ENCODE measurements around the gene TAP1. TPM values are rescaled to one million over a fixed set of nuclear protein-coding genes. Genes with fewer than 3 reads are reported as not detected.

The TAP1 gene
- total and polyA plus RNA-seq, 10 of the 15 experiments (the other 5 are each of a cell fraction or from before 2014, with no cell fraction given), result 33.4 to 249 (median 169) TPM

DNA sequence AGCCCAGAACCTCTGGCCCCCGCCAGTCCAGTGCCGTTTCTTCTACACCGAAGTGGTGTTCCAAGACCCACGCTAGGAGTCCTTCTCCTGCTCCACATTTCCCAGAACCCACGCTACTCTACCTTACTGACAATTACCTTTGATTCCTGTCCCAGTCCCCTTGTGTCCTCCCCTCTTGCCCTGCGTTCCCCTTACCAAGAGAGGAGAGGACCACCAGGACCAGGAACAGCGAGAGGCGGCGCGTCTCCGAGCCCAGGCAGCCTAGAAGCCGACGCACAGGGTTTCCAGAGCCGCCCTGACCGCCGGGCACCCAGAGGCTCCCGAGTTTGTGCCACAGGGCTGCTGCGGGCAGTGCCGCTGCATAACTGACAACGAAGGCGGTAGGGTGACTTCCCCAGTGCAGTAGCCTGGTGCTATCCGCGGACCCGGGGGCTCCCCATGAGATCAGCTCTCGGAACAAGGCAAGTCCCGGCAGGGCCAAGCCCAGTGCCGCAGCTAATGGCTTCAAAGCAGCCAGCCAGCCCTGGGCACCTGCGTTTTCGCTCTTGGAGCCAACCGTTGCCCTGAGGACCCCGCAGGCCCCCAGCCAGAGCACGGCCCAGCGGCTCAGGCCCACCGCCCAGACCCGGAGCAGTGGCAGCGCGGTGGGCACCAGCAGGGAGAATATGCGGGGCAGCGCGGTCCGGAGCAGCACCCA lies 512 bp downstream of the TAP1 start:
- intact Hi-C loops (cut with micrococcal nuclease; ENCODE audit: unreplicated experiment), result loop anchor here (1.0 to 10.0 kb wide), 3 partner anchors 9 to 248 kb away; partner anchors contain the start of genes PSMB8 and TAP2
- no peak for TF ChIP-seq TARDBP (IDR thresholded peaks at IDR 0.05; ENCODE audit: borderline replicate concordance)
- TF ChIP-seq YY1 (IDR thresholded peaks at IDR 0.05; ENCODE audit: low read depth, low read length), result 0 out of 2 replicates have a peak, but pooled peaks have one; percentile 23
- no peak; the same call in 1 of the 2 replicates for TF ChIP-seq POLR2AphosphoS2 (IDR thresholded peaks at IDR 0.05; ENCODE audit: low read depth, low read length)
- peak; percentile 23; the same call in 1 of the 3 replicates for TF ChIP-seq POU2F2 (IDR thresholded peaks at IDR 0.05; ENCODE audit: borderline replicate concordance, low read depth, low read length)
- TF ChIP-seq, protein P1, sequence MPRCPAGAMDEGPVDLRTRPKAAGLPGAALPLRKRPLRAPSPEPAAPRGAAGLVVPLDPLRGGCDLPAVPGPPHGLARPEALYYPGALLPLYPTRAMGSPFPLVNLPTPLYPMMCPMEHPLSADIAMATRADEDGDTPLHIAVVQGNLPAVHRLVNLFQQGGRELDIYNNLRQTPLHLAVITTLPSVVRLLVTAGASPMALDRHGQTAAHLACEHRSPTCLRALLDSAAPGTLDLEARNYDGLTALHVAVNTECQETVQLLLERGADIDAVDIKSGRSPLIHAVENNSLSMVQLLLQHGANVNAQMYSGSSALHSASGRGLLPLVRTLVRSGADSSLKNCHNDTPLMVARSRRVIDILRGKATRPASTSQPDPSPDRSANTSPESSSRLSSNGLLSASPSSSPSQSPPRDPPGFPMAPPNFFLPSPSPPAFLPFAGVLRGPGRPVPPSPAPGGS (IDR thresholded peaks at IDR 0.05; ENCODE audit: borderline replicate concordance, insufficient read depth, low read depth, low read length, poor library complexity, severe bottlenecking), result no peak
- TF ChIP-seq MTA2 (IDR thresholded peaks at IDR 0.05; ENCODE audit: low read depth), result no peak
- TF ChIP-seq BACH1 (IDR thresholded peaks at IDR 0.05; ENCODE audit: borderline replicate concordance), result 0 out of 2 replicates have a peak, but pooled peaks have one; percentile 26
- no peak; the same call in 1 of the 2 replicates for TF ChIP-seq CHD2 (IDR thresholded peaks at IDR 0.05; ENCODE audit: borderline replicate concordance, low read depth, low read length)
- TF ChIP-seq, protein P2, sequence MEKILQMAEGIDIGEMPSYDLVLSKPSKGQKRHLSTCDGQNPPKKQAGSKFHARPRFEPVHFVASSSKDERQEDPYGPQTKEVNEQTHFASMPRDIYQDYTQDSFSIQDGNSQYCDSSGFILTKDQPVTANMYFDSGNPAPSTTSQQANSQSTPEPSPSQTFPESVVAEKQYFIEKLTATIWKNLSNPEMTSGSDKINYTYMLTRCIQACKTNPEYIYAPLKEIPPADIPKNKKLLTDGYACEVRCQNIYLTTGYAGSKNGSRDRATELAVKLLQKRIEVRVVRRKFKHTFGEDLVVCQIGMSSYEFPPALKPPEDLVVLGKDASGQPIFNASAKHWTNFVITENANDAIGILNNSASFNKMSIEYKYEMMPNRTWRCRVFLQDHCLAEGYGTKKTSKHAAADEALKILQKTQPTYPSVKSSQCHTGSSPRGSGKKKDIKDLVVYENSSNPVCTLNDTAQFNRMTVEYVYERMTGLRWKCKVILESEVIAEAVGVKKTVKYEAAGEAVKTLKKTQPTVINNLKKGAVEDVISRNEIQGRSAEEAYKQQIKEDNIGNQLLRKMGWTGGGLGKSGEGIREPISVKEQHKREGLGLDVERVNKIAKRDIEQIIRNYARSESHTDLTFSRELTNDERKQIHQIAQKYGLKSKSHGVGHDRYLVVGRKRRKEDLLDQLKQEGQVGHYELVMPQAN (conservative IDR thresholded peaks at IDR 0.05), result peak; percentile 39; the same call in 1 of the 2 replicates
- TF ChIP-seq JUND (IDR thresholded peaks at IDR 0.05; ENCODE audit: low read depth, low read length), result 0 out of 2 replicates have a peak, but pooled peaks have one; percentile 46
- TF ChIP-seq RB1 (IDR thresholded peaks at IDR 0.05; ENCODE audit: borderline replicate concordance), result no peak
- TF ChIP-seq, protein P3, sequence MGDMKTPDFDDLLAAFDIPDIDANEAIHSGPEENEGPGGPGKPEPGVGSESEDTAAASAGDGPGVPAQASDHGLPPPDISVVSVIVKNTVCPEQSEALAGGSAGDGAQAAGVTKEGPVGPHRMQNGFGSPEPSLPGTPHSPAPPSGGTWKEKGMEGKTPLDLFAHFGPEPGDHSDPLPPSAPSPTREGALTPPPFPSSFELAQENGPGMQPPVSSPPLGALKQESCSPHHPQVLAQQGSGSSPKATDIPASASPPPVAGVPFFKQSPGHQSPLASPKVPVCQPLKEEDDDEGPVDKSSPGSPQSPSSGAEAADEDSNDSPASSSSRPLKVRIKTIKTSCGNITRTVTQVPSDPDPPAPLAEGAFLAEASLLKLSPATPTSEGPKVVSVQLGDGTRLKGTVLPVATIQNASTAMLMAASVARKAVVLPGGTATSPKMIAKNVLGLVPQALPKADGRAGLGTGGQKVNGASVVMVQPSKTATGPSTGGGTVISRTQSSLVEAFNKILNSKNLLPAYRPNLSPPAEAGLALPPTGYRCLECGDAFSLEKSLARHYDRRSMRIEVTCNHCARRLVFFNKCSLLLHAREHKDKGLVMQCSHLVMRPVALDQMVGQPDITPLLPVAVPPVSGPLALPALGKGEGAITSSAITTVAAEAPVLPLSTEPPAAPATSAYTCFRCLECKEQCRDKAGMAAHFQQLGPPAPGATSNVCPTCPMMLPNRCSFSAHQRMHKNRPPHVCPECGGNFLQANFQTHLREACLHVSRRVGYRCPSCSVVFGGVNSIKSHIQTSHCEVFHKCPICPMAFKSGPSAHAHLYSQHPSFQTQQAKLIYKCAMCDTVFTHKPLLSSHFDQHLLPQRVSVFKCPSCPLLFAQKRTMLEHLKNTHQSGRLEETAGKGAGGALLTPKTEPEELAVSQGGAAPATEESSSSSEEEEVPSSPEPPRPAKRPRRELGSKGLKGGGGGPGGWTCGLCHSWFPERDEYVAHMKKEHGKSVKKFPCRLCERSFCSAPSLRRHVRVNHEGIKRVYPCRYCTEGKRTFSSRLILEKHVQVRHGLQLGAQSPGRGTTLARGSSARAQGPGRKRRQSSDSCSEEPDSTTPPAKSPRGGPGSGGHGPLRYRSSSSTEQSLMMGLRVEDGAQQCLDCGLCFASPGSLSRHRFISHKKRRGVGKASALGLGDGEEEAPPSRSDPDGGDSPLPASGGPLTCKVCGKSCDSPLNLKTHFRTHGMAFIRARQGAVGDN (IDR thresholded peaks at IDR 0.05), result peak; percentile 46
- TF ChIP-seq TAF1 (IDR thresholded peaks at IDR 0.05; ENCODE audit: borderline replicate concordance, low read depth, low read length), result no peak
- TF ChIP-seq MYC (IDR thresholded peaks at IDR 0.05; ENCODE audit: insufficient read depth, insufficient read length, insufficient replicate concordance, low read length, severe bottlenecking), result no peak

More for the DNA sequence above, 512 bp downstream of the TAP1 start:
- Histone ChIP-seq H3K36me3 (ENCODE audit: control insufficient read depth in 2 of 2, insufficient read depth in 2 of 2, low read length in 1 of 2) (peaks cover 6 to 40% of the 10 kb centered on the region in 2 experiments), H3K9me3 (replicated peaks; ENCODE audit: control insufficient read depth, insufficient read depth, low read length) (no peaks in the 10 kb centered on the region), H3K79me2 (ENCODE audit: control insufficient read depth, insufficient read depth, low read length) (peaks cover 92% of the 10 kb centered on the region), H3K4me1 (ENCODE audit: control insufficient read depth, insufficient read depth, low read length) (peaks cover 38% of the 10 kb centered on the region), H4K20me1 (ENCODE audit: control insufficient read depth, insufficient read depth) (no peaks in the 10 kb centered on the region), H3K9ac (ENCODE audit: control insufficient read depth, insufficient read depth, low read length) (peak overlapping the region; percentile 99), H3K4me2 (ENCODE audit: control insufficient read depth, insufficient read depth) (peak overlapping the region; percentile 96), H3K27me3 (replicated peaks in 1 of 2; ENCODE audit: control insufficient read depth in 2 of 2, insufficient read depth in 2 of 2, low read length in 1 of 2) (no peaks in the 10 kb centered on the region), H3K4me3 (peak overlapping the region; percentile 88), H3K27ac (ENCODE audit: control insufficient read depth, insufficient read depth) (peak overlapping the region; percentile 100), H2AFZ (ENCODE audit: control insufficient read depth, low read depth, low read length) (no peak overlapping the region; the same call in 1 of the 2 replicates)
- in situ Hi-C loops (cut with MboI), result no loop called here
- under 1% methylated on average over 39 of the region's 41 CpGs for WGBS (ENCODE audit: insufficient coverage, insufficient replicate concordance, low lambda C conversion rate, missing lambda C conversion rate)
- ChIA-PET POLR2A (interaction anchor here (0.7 to 8.1 kb wide), 18 partner anchors 9 to 663 kb away, joined by 3 to 357 read pairs (median 6); partner anchors contain the start of genes HLA-DMA, HLA-DMB, HLA-DPA1 and PBX2), SMC1A (ENCODE audit: uncharacterized antibody, unreplicated experiment) (interaction anchor here (0.6 to 7.5 kb wide), 10 partner anchors 8 to 413 kb away, joined by 3 to 131 read pairs (median 4); partner anchors contain the start of genes HLA-DRA, PSMB8 and TAP2), CTCF (interaction anchor here (0.9 to 8.0 kb wide), 9 partner anchors 11 to 161 kb away, joined by 3 to 299 read pairs (median 9); partner anchors contain the start of genes HLA-DMA, PSMB8 and TAP2), RAD21 (ENCODE audit: unreplicated experiment) (interaction anchor here (0.8 to 7.7 kb wide), 13 partner anchors 11 to 657 kb away, joined by 3 to 269 read pairs (median 4); partner anchors contain the start of genes HLA-DMA, HLA-DOB, HLA-DPA1 and PSMB8)
- peak; percentile 63 for ATAC-seq
- no TSS peak for BruUV-seq (replicated peaks)
- FAIRE-seq, result no peak
- no peak for DNase-seq (ENCODE audit: low read depth, low spot score)
